Stimulated activated CD8-positive, alpha-beta memory T cell treated with anti-CD3 and anti-CD28 coated beads, Interleukin-4, amount 100 ng/mL, for 4 hours (primary cell): ENCODE results near the gene BOK.

Experiments used
- DNase-seq, 2 donors: peaks; one replicate each; pipeline ENCODE4 v3.0.0-alpha.2; 2020; ENCODE audit warnings: low read depth in 2 of 2, low spot score in 1 of 2

BOK gene

GRCh38 chr2:241619597-241620418 is 61.3 kb downstream of the BOK start:
- DNase-seq = no peak

- no peak for DNase-seq
Measured at GRCh38 chr2:241620419-241620769, 61.8 kb downstream of the BOK start.
